Thyroid gland (tissue), 4 donors: ENCODE measurements around the gene L2HGDH.
A peak's percentile ranks its signal among the peaks of the same experiment; 100 is the strongest.

Experiments used
- CTCF ChIP-seq, 6 experiments: fragments of 200-600 bp in 3 of 6; fragments of 450-650 bp in 3 of 6; sonication (generic) in 3 of 6; IDR thresholded peaks; one replicate each; pipeline ENCODE4 v1.5.1; 2016 to 2019; ENCODE audit warnings: antibody characterized with exemption in 6 of 6, mild to moderate bottlenecking in 2 of 6, inconsistent platforms in 1 of 6, moderate library complexity in 1 of 6
- POLR2A ChIP-seq, 2 donors: fragments of 450-650 bp; IDR thresholded peaks; one replicate each; pipeline ENCODE4 v1.6.1; 2017; ENCODE audit warnings: antibody characterized with exemption in 2 of 2, mild to moderate bottlenecking in 2 of 2, moderate library complexity in 1 of 2

GRCh38 chr14:50311337-50311971, 575 bp downstream of the L2HGDH start:
- TF ChIP-seq CTCF (IDR thresholded peaks at IDR 0.05) (peak in 4 of 6 experiments; percentile 34 to 70 (median 62)), POLR2A (IDR thresholded peaks at IDR 0.05) (no peak)
